ENCODE measurements around the gene F8. TPM values are rescaled to one million over a fixed set of nuclear protein-coding genes. Genes with fewer than 3 reads are reported as not detected.

The F8 gene
- total and polyA plus RNA-seq, 8 donors = 2.5 to 22.0 (median 8.5) TPM

- no peak for FAIRE-seq
- no peak for ATAC-seq
- no peaks in the 10 kb centered on the region for H3K36me3 ChIP-seq
These were observed 47.5 kb upstream of the F8 start for GRCh38 chrX:155070038-155070437.

GRCh38 chrX:155069414-155069813 lies 46.9 kb upstream of the F8 start:
- FAIRE-seq (no peak), DNase-seq (no peak), ATAC-seq (no peak)
- 55 to 65% methylated on average over 1 of the region's 1 CpG for WGBS, 2 donors
- Histone ChIP-seq H3K9me3 (no peaks in the 10 kb centered on the region), H3K27ac (no peak overlapping the region), H3K36me3 (no peaks in the 10 kb centered on the region), H3K27me3 (no peaks in the 10 kb centered on the region), H3K4me3 (peak overlapping the region in 2 of 4 donors; percentile 49 to 51), H3K4me1 (peaks cover 0 to 4% (median 0%) of the 10 kb centered on the region in 3 donors)
- intact Hi-C loops (cut with DNase I) = loop anchor here in 1 of 3 donors (5.0 kb wide), 1 partner anchor 82 kb away; no protein-coding TSS in a partner anchor
- TF ChIP-seq CTCF (IDR thresholded peaks at IDR 0.05) = no peak

More at GRCh38 chrX:155070038-155070437, 47.5 kb upstream of the F8 start:
- Histone ChIP-seq H3K27ac (peak overlapping the region in 3 of 4 donors; percentile 73 to 80 (median 79)), H3K4me1 (peaks cover 0 to 4% (median 0%) of the 10 kb centered on the region in 3 donors), H3K4me3 (peak overlapping the region; percentile 29 to 51 (median 42)), H3K9me3 (no peaks in the 10 kb centered on the region), H3K27me3 (no peaks in the 10 kb centered on the region)
- DNase-seq = no peak
- WGBS, 2 donors = 2 to 36% methylated on average over 12 of the region's 12 CpGs
- intact Hi-C loops (cut with DNase I) = no loop called here
- TF ChIP-seq CTCF (IDR thresholded peaks at IDR 0.05) = no peak

DNA sequence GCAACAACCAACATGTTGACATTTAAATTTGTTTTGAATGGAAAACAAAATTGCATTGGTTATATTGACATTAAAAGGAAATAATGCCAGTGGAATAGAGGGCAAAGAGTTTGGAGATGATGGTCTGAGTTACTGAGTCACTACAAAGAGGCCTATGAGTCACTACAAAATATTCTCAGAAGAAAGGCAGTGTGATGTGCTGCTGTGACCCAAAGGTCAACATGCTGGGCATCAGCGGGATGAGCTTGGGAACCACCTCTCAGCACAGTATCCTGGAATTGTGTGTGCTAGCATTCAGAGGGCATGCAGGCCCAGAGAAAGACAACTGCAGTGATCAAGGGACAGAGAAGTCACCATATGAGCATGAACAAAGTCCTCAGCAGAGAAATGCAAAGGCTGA lies 45.6 kb upstream of the F8 start:
- no peaks in the 10 kb centered on the region for H3K9me3 ChIP-seq
- intact Hi-C loops (cut with DNase I) = loop anchor here in 1 of 3 donors (5.0 kb wide), 1 partner anchor 81 kb away; no protein-coding TSS in a partner anchor
- TF ChIP-seq CTCF (IDR thresholded peaks at IDR 0.05) = no peak
- no peak overlapping the region for H3K4me3 ChIP-seq
- DNase-seq (no peak), ATAC-seq (no peak), FAIRE-seq (no peak)
- H3K4me1 ChIP-seq = peaks cover 0 to 4% (median 0%) of the 10 kb centered on the region in 3 donors
- no peaks in the 10 kb centered on the region for H3K27me3 ChIP-seq
- no peak overlapping the region for H3K27ac ChIP-seq
- H3K36me3 ChIP-seq = no peaks in the 10 kb centered on the region
- 79 to 82% methylated on average over 1 of the region's 1 CpG for WGBS, 2 donors

GRCh38 chrX:155065035-155065734 lies 42.7 kb upstream of the F8 start:
- FAIRE-seq (no peak), DNase-seq (no peak), ATAC-seq (peak; percentile 39 to 51 (median 48))
- no peak for TF ChIP-seq CTCF (IDR thresholded peaks at IDR 0.05)
- intact Hi-C loops (cut with DNase I) = loop anchor here in 1 of 3 donors (5.0 kb wide), 1 partner anchor 78 kb away; no protein-coding TSS in a partner anchor
- 59 to 65% methylated on average over 8 of the region's 8 CpGs for WGBS, 2 donors
- Histone ChIP-seq H3K9me3 (no peaks in the 10 kb centered on the region), H3K4me1 (no peaks in the 10 kb centered on the region), H3K27ac (no peak overlapping the region), H3K4me3 (no peak overlapping the region), H3K36me3 (no peaks in the 10 kb centered on the region), H3K27me3 (no peaks in the 10 kb centered on the region)

DNA sequence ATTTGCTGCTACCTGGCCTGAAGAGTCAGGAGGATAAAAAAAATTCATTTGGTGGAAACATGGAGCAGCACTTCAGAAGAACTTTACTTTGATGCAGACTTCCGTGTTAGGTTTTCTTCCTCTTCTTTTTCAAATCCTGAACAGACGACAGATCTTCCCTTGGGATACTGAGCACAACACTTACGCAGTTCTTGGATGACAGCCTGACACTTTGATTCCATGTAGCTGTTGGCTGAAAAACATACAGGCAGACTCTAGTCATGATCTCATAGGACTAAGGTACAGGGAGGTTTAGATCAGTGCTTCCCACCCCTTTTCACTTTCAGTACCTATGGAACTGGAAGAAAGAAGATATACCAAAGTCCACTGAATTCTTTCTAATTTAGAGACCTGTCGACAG lies 39.2 kb upstream of the F8 start:
- no peak for TF ChIP-seq CTCF (IDR thresholded peaks at IDR 0.05)
- H3K36me3 ChIP-seq = no peaks in the 10 kb centered on the region
- peaks cover 0 to 4% (median 0%) of the 10 kb centered on the region in 3 donors for H3K4me1 ChIP-seq
- H3K27me3 ChIP-seq = no peaks in the 10 kb centered on the region
- intact Hi-C loops (cut with DNase I) = no loop called here
- no peaks in the 10 kb centered on the region for H3K9me3 ChIP-seq
- H3K4me3 ChIP-seq = no peak overlapping the region
- ATAC-seq = no peak
- WGBS, 2 donors = 76 to 82% methylated on average over 4 of the region's 4 CpGs
- no peak for FAIRE-seq
- no peak for DNase-seq
- H3K27ac ChIP-seq = no peak overlapping the region

All from pancreas (tissue), 10 donors.